ENCODE results near the gene KIAA1549. TPM values are rescaled to one million over a fixed set of nuclear protein-coding genes. Genes with fewer than 3 reads are reported as not detected.
"Not testable (repeated sequence)": the region's sequence is repeated elsewhere in the genome, so short reads cannot be mapped to it uniquely, and the experiment has no call there.

KIAA1549 gene
- total RNA-seq, 2 experiments from 2014 or later: 1.6 to 1.7 TPM

GRCh38 chr7:138976161-138976560 is 5.0 kb downstream of the KIAA1549 start:
- POLR2A ChIA-PET, CTCF ChIA-PET: not testable (repeated sequence)

GRCh38 chr7:138975343-138976104 is 5.7 kb downstream of the KIAA1549 start:
- CTCF ChIA-PET: interaction anchor here (1.1 kb wide), 1 partner anchor 11 kb away, joined by 3 read pairs; no protein-coding TSS in a partner anchor
- POLR2A ChIA-PET: interaction anchor here (0.6 kb wide), 1 partner anchor 92 kb away, joined by 4 read pairs; no protein-coding TSS in a partner anchor

GRCh38 chr7:138974675-138975292 is 6.4 kb downstream of the KIAA1549 start:
- CTCF ChIA-PET: interaction anchor here (1.1 kb wide), 1 partner anchor 12 kb away, joined by 3 read pairs; no protein-coding TSS in a partner anchor
- POLR2A ChIA-PET: no interaction called here

- CTCF ChIA-PET: interaction anchor here (0.6 kb wide), 1 partner anchor 102 kb away, joined by 3 read pairs; no protein-coding TSS in a partner anchor
- POLR2A ChIA-PET: no interaction called here
These were observed 7.1 kb downstream of the KIAA1549 start for GRCh38 chr7:138974103-138974502.

GRCh38 chr7:138970952-138971351 is 10.2 kb downstream of the KIAA1549 start:
- ChIA-PET POLR2A (no interaction called here), CTCF (no interaction called here)

GRCh38 chr7:138970446-138970845 is 10.7 kb downstream of the KIAA1549 start:
- POLR2A ChIA-PET: no interaction called here
- CTCF ChIA-PET: no interaction called here

GRCh38 chr7:138967159-138967558 is 14.0 kb downstream of the KIAA1549 start:
- POLR2A ChIA-PET: no interaction called here
- CTCF ChIA-PET: no interaction called here

- ChIA-PET POLR2A (no interaction called here), CTCF (no interaction called here)
These were observed 16.4 kb downstream of the KIAA1549 start for GRCh38 chr7:138964624-138965436.

- CTCF ChIA-PET: no interaction called here
- POLR2A ChIA-PET: no interaction called here
These were observed 17.5 kb downstream of the KIAA1549 start for GRCh38 chr7:138963675-138964074.

GRCh38 chr7:138962561-138963270 is 18.5 kb downstream of the KIAA1549 start:
- POLR2A ChIA-PET: no interaction called here

GRCh38 chr7:138961159-138961558 is 20.0 kb downstream of the KIAA1549 start:
- ChIA-PET POLR2A (no interaction called here), CTCF (no interaction called here)

More at GRCh38 chr7:138962561-138963270, 18.5 kb downstream of the KIAA1549 start:
- CTCF ChIA-PET: no interaction called here

GRCh38 chr7:138958391-138958956 is 22.7 kb downstream of the KIAA1549 start:
- CTCF ChIA-PET: interaction anchor here (1.1 kb wide), 1 partner anchor 10 kb away, joined by 3 read pairs; no protein-coding TSS in a partner anchor
- POLR2A ChIA-PET: no interaction called here

- ChIA-PET CTCF (no interaction called here), POLR2A (no interaction called here)
These were observed 23.3 kb downstream of the KIAA1549 start for GRCh38 chr7:138957753-138958390.

- ChIA-PET POLR2A (no interaction called here), CTCF (no interaction called here)
These were observed 24.0 kb downstream of the KIAA1549 start for GRCh38 chr7:138957217-138957616.

- ChIA-PET CTCF (no interaction called here), POLR2A (no interaction called here)
These were observed 26.4 kb downstream of the KIAA1549 start for GRCh38 chr7:138954545-138955475.

- ChIA-PET CTCF (no interaction called here), POLR2A (no interaction called here)
These were observed 28.4 kb downstream of the KIAA1549 start for GRCh38 chr7:138952791-138953190.

- ChIA-PET POLR2A (no interaction called here), CTCF (no interaction called here)
These were observed 29.2 kb downstream of the KIAA1549 start for GRCh38 chr7:138951953-138952352.

Data from activated CD8-positive, alpha-beta memory T cell treated with anti-CD3 and anti-CD28 coated beads for 36 hours (primary cell).